OCI-LY1 (cell line): ENCODE measurements around the gene UBTD1.
A peak's percentile ranks its signal among the peaks of the same experiment; 100 is the strongest.
"Not testable (repeated sequence)": the region's sequence is repeated elsewhere in the genome, so short reads cannot be mapped to it uniquely, and the experiment has no call there.

ENCODE experiments used
- H2AFZ ChIP-seq: fragments of 200-600 bp; sonication (generic), shearing (Covaris generic); 2 replicates; pipeline ENCODE4 v1.6.0; 2014; ENCODE audit warnings: antibody characterized with exemption, mild to moderate bottlenecking, low read length
- H3F3A ChIP-seq: fragments of 200-600 bp; sonication (generic), shearing (Covaris generic); 2 replicates; pipeline ENCODE4 v1.6.0; 2014; ENCODE audit warnings: mild to moderate bottlenecking, antibody characterized with exemption, low read length, moderate library complexity; ENCODE audit not compliant: insufficient read depth
- H3K27ac ChIP-seq: fragments of 200-600 bp; sonication (generic); 2 replicates; pipeline ENCODE4 v1.5.1; 2014; ENCODE audit warnings: low read length, mixed run types, mild to moderate bottlenecking, low read depth; ENCODE audit not compliant: poor library complexity, severe bottlenecking
- H3K27me3 ChIP-seq: fragments of 200-600 bp; sonication (generic); 2 replicates; pipeline ENCODE4 v1.6.0; 2014; ENCODE audit warnings: antibody characterized with exemption, mild to moderate bottlenecking, low read length, moderate library complexity; ENCODE audit not compliant: insufficient read depth
- H3K36me3 ChIP-seq: fragments of 200-600 bp; sonication (generic); 2 replicates; pipeline ENCODE4 v1.6.1; 2014; ENCODE audit warnings: mild to moderate bottlenecking, antibody characterized with exemption, low read length, moderate library complexity, mixed read lengths; ENCODE audit not compliant: insufficient read depth
- H3K4me1 ChIP-seq: fragments of 200-600 bp; sonication (generic); 2 replicates; pipeline ENCODE4 v1.5.1; 2014; ENCODE audit warnings: mild to moderate bottlenecking, low read length, moderate library complexity; ENCODE audit not compliant: insufficient read depth, severe bottlenecking
- H3K4me2 ChIP-seq: fragments of 200-600 bp; sonication (generic), shearing (Covaris generic); 2 replicates; pipeline ENCODE4 v1.6.1; 2014; ENCODE audit warnings: low read length
- H3K4me3 ChIP-seq: fragments of 200-600 bp; sonication (generic); 2 replicates; pipeline ENCODE4 v1.5.1; 2014; ENCODE audit warnings: low read length, low read depth, mild to moderate bottlenecking, mixed read lengths; ENCODE audit not compliant: poor library complexity, severe bottlenecking
- H3K79me2 ChIP-seq: fragments of 200-600 bp; shearing (Covaris generic); 2 replicates; pipeline ENCODE4 v1.6.1; 2016; ENCODE audit warnings: mixed run types, low read length, mixed read lengths; ENCODE audit not compliant: insufficient read depth
- H3K9ac ChIP-seq: fragments of 200-600 bp; sonication (generic), shearing (Covaris generic); 2 replicates; pipeline ENCODE4 v1.6.1; 2014; ENCODE audit warnings: mild to moderate bottlenecking, low read length, mixed read lengths
- H3K9me2 ChIP-seq: fragments of 200-600 bp; sonication (generic), shearing (Covaris generic); 2 replicates; pipeline ENCODE4 v1.6.1; 2014; ENCODE audit warnings: low read depth, mild to moderate bottlenecking, low read length, mixed read lengths
- H3K9me3 ChIP-seq: fragments of 200-600 bp; shearing (Covaris generic); 2 replicates; pipeline ENCODE4 v1.6.1; 2014; ENCODE audit warnings: low read length, mixed read lengths
- H4K20me1 ChIP-seq: fragments of 200-600 bp; sonication (generic), shearing (Covaris generic); 2 replicates; pipeline ENCODE4 v1.6.0; 2016; ENCODE audit warnings: mild to moderate bottlenecking, low read length; ENCODE audit not compliant: insufficient read depth
- EZH2 ChIP-seq: fragments of 200-600 bp; sonication (generic), shearing (Covaris generic); IDR thresholded peaks from 2 replicates; pipeline ENCODE4 v1.8.0; 2017; ENCODE audit warnings: borderline replicate concordance, mixed run types, mild to moderate bottlenecking, antibody characterized with exemption, low read length, moderate library complexity, mixed read lengths
- TF ChIP-seq, protein P1 (sequence below): fragments of 200-600 bp; sonication (generic), shearing (Covaris generic); IDR thresholded peaks from 2 replicates; pipeline ENCODE4 v1.5.1; 2017; ENCODE audit warnings: mild to moderate bottlenecking, antibody characterized with exemption, low read length, moderate library complexity, mixed read lengths

The UBTD1 gene

DNA sequence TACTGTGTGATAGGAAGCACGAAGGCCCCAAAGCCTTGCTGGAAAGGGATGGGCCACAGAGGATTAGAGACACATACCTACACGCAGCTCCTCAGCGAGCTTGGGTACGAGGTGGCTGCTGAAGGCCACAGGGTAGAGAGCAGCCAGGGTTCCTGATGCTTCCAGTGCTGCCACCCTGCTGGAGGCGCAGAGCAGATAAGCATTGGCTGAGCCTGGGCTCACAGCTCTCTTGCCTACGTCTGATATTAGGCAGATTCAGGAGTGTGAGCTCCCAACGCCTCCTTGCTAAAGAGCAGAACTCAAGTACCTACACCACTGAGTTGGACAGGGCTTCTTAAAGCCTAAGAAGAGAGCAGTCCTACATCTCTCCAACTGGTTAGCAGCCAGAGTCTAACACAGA lies 32.7 kb upstream of the UBTD1 start:
- H3K9ac ChIP-seq, result no peak overlapping the region
- H3K4me1 ChIP-seq, result no peaks in the 10 kb centered on the region
- H3K27ac ChIP-seq, result no peak overlapping the region
- no peak overlapping the region for H2AFZ ChIP-seq
- H3K27me3 ChIP-seq, result no peaks in the 10 kb centered on the region
- H3K36me3 ChIP-seq, result peaks cover 71% of the 10 kb centered on the region
- no peak overlapping the region for H3K4me2 ChIP-seq
- H4K20me1 ChIP-seq, result no peaks in the 10 kb centered on the region
- H3K79me2 ChIP-seq, result no peaks in the 10 kb centered on the region
- H3K9me2 ChIP-seq, result no peaks in the 10 kb centered on the region
- no peak overlapping the region for H3K4me3 ChIP-seq
- H3K9me3 ChIP-seq, result no peaks in the 10 kb centered on the region
- TF ChIP-seq, protein P1, sequence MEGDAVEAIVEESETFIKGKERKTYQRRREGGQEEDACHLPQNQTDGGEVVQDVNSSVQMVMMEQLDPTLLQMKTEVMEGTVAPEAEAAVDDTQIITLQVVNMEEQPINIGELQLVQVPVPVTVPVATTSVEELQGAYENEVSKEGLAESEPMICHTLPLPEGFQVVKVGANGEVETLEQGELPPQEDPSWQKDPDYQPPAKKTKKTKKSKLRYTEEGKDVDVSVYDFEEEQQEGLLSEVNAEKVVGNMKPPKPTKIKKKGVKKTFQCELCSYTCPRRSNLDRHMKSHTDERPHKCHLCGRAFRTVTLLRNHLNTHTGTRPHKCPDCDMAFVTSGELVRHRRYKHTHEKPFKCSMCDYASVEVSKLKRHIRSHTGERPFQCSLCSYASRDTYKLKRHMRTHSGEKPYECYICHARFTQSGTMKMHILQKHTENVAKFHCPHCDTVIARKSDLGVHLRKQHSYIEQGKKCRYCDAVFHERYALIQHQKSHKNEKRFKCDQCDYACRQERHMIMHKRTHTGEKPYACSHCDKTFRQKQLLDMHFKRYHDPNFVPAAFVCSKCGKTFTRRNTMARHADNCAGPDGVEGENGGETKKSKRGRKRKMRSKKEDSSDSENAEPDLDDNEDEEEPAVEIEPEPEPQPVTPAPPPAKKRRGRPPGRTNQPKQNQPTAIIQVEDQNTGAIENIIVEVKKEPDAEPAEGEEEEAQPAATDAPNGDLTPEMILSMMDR, result no peak
- no peak for TF ChIP-seq EZH2
- H3F3A ChIP-seq, result no peaks in the 10 kb centered on the region

DNA sequence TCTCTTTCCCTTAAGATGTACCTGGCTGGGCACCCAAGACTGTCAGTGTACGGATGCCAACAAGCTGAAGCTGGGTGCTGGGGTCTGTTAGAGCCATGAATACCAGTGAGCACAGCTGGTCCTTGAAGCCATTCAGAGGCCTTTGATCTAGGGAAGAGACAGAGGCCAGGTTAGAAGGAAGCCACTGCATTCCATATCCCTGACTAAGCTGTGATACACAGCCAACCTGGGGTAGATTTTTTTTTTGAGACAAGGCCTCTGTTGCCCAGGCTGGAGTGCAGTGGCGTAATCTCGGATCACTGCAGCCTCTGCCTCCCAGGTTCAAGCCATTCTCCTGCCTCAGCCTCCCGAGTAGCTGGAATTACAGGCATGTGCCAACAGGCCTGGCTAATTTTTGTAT lies 32.0 kb upstream of the UBTD1 start:
- no peaks in the 10 kb centered on the region for H3K9me3 ChIP-seq
- no peaks in the 10 kb centered on the region for H3K9me2 ChIP-seq
- no peaks in the 10 kb centered on the region for H3F3A ChIP-seq
- H3K36me3 ChIP-seq, result peaks cover 64% of the 10 kb centered on the region
- H3K4me3 ChIP-seq, result no peak overlapping the region
- H3K27me3 ChIP-seq, result no peaks in the 10 kb centered on the region
- no peak overlapping the region for H3K4me2 ChIP-seq
- TF ChIP-seq, protein P1, result no peak
- TF ChIP-seq EZH2, result no peak
- H3K4me1 ChIP-seq, result no peaks in the 10 kb centered on the region
- H3K79me2 ChIP-seq, result no peaks in the 10 kb centered on the region
- H4K20me1 ChIP-seq, result no peaks in the 10 kb centered on the region
- H2AFZ ChIP-seq, result no peak overlapping the region
- no peak overlapping the region for H3K9ac ChIP-seq
- no peak overlapping the region for H3K27ac ChIP-seq

DNA sequence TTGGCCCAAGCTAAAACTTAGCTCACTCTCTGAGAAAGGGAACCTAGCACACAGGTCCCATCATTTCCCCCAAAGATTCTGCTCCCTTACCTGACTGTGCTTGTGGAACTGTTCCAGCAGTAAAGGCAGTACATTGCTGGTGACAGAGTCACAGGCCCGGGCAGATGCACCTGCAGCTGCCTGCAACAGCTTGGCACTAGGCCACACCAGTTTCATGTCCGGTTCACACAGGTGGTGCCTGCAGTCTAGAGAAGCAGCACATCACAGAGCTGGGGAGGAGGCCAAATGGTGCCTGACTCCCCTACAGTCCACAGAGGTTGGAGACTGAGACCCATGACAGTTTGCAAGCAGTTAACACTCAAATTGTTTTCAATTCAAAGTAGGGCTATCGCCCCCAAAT lies 30.6 kb upstream of the UBTD1 start:
- Histone ChIP-seq H3K9me2 (no peaks in the 10 kb centered on the region), H3K4me1 (no peaks in the 10 kb centered on the region), H4K20me1 (no peaks in the 10 kb centered on the region), H3K27me3 (no peaks in the 10 kb centered on the region), H2AFZ (no peak overlapping the region), H3K27ac (peak overlapping the region; percentile 35), H3K9me3 (no peaks in the 10 kb centered on the region), H3K36me3 (peaks cover 56% of the 10 kb centered on the region), H3K4me2 (no peak overlapping the region), H3F3A (no peaks in the 10 kb centered on the region), H3K79me2 (no peaks in the 10 kb centered on the region), H3K4me3 (no peak overlapping the region), H3K9ac (no peak overlapping the region)
- no peak for TF ChIP-seq EZH2

DNA sequence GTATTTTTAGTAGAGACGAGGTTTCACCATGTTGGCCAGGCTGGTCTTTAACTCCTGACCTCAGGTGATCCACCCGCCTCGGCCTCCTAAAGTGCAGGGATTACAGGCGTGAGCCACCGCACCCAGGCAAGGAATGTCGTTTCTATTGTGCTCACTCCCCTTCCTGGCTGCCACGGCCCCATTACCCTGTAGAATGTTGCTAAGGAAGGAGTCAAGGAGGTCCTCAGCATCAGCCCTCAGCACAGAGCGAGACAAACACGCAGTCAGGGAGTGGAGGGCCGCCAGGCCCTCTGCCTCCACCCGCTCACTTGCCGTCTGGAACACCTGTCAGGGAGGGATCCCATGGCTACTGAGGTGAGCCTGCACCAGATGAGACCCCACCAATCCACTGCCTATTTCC lies 29.9 kb upstream of the UBTD1 start:
- H3K9me2 ChIP-seq, H4K20me1 ChIP-seq, H3K9ac ChIP-seq, H3K9me3 ChIP-seq, H3K4me2 ChIP-seq, H3K79me2 ChIP-seq, H3K27ac ChIP-seq, H3F3A ChIP-seq, H3K4me1 ChIP-seq, H3K4me3 ChIP-seq, H3K27me3 ChIP-seq, H2AFZ ChIP-seq: not testable (repeated sequence)
- peaks cover 56% of the 10 kb centered on the region for H3K36me3 ChIP-seq
